Stimulated activated CD4-positive, alpha-beta T cell treated with anti-CD3 and anti-CD28 coated beads, Interleukin-4, amount 100 ng/mL, for 4 hours (primary cell): ENCODE measurements around the gene DPM1.

ENCODE experiments used
- DNase-seq, 2 experiments: peaks; one replicate each; pipeline ENCODE4 v3.0.0-alpha.2; 2020

Gene DPM1

GRCh38 chr20:50957798-50958614 lies at the start of gene DPM1:
TSS of gene DPM1 (minus strand) at chr20:50958532. CDS start at chr20:50958523, 9 bp downstream.
- DNase-seq, result peak; percentile 80 to 83

DNA sequence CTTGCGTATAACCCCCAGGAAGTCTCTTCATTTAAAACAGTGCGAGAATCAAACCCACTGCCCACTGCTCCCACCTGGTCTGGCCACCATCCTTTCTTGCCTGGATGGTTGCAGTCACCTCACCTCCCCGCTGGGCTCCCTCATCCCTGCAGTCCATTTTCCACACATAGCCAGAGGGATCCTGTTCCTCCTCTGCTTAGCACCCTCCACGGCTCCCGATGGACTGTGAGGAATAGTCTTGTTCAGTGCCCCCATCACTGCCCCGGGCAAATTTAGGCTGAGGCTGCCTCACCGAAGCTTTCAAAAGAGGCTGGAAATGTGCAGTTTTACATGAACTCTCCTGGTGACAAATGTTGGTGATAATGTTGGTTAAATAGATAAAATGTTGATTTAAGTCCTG lies 46.9 kb upstream of the DPM1 start:
- no peak for DNase-seq

DNA sequence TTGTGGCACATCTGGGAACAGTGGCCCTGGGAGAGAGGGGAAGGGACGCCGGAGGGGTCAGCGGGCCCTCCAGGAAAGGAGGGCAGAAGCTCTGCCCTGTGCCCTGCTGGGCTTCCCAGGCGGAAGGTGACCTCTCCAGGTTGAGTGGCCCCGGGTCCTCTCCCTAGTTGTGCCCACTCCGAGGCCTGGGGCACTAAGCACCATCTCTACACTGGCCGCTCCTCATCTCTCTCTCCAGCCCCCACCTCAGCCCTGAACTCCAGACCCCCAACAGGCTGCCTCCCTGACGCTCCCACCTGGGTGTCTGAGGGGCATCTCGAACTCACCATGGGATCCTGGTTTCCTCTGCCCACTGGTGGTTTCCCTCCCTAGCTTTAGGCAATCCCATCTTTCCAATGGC lies 46.4 kb upstream of the DPM1 start:
- no peak for DNase-seq

- DNase-seq, result no peak
These were observed 46.0 kb upstream of the DPM1 start for GRCh38 chr20:51004305-51004727.

DNA sequence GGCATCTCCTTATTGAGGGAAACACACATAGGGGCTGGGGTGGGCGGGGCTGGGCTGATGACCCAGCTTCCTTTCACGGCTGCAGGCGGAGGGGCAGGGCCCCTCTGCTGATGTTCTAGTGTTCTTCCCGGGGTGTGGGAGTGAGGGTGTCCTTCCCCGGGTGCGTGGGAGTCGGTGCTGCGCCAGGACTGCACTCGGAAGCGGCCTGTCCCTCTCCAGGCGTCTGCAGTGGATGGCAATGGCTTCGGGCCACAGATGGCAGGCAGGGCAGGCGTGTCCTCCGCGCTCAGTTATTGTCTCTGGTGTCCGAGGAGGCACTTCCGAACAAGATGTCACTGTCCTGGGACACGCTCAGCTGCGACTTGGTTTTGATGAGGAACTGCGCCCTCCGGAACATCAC lies 45.4 kb upstream of the DPM1 start:
- no peak for DNase-seq

- no peak for DNase-seq
These were observed 44.3 kb upstream of the DPM1 start for GRCh38 chr20:51002633-51003032.

DNA sequence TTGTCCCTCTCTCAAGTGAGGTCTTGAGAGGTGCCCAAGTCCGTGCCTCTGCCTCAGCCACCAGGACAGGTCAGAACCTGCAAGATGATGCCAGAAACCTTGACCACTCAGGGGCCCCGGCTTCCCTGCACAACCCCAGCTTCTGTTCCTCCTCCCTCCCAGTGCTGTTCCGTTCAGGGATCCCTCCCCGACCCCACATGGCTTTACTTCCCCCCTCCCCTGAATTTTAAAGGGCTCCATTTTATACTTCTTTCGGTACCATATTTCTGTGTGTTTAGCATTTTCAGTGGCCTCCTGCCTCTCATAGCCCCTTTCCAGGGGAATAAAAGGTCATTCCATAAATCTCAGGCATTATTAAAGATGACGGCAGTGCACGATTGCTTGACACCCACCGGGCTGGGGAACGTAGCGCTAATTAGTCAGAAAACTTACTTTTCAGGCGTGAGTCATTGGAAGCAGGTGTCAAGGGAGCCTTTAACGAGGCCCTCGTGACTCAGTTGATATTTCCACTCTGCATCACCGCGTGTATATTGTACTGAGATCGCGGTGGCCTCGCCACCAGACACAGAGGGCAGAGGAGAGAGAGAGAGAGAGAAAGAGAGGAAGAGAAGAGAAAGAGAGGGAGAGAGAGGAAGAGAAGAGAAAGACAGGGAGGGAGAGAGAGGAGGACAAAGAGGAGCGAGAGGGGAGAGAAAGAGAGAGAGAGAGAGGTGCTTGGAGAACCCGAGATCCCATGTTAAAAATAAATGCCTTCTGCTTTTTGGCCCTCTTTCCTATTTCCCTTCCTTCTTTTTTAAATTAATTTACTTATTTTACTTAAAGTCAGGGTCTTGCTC lies 43.3 kb upstream of the DPM1 start:
- no peak for DNase-seq

- no peak for DNase-seq
These were observed 41.0 kb upstream of the DPM1 start for GRCh38 chr20:50999355-50999754.

DNA sequence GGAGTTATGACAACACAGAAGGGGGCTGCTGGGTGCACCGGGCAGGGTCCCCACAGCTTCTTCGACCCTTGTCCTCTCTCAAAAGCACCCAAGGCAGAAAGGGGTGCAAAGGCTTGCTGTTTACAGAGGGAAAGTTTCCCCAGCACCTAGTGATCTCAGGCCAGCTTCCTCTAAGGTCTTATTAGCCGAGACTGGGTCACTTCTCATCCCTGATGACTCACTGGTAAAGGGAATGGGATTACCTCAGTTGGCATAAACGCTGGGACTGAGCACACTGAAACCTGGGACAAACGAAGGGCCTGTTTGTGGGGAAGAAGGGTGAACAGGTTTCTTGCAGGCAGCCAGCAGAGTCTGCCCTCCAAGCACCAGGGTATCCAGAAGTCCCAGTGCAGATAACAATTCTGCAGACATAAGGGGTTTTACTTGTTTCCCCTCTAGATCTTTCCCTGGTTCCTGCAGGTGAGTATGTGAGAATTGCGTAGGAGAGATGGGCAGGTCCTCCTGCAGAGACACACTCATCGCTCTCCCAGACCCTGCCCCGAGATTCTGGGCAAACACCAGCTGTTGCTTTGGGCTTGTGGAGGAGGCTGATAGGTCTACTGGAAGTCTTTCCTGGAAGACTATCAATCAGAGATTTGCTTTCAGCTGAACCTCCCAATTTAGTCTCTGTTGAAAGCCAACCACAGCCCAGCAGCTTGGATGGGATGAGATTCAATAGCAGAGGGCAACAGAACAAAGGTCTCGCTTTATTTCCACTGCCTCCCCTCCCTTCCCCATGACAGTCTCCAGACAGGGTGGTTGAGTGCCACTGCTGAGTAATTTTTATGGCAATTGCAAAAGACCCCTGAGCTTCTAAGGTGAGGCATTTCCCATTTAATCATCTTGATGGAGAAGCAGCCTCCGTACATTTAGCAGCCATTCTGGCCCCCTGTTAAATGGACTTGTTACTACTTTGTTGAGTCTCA lies 38.9 kb upstream of the DPM1 start:
- DNase-seq, result no peak

GRCh38 chr20:50995506-50995905 lies 37.2 kb upstream of the DPM1 start:
- no peak for DNase-seq

- no peak for DNase-seq
These were observed 35.5 kb upstream of the DPM1 start for GRCh38 chr20:50993876-50994275.

DNA sequence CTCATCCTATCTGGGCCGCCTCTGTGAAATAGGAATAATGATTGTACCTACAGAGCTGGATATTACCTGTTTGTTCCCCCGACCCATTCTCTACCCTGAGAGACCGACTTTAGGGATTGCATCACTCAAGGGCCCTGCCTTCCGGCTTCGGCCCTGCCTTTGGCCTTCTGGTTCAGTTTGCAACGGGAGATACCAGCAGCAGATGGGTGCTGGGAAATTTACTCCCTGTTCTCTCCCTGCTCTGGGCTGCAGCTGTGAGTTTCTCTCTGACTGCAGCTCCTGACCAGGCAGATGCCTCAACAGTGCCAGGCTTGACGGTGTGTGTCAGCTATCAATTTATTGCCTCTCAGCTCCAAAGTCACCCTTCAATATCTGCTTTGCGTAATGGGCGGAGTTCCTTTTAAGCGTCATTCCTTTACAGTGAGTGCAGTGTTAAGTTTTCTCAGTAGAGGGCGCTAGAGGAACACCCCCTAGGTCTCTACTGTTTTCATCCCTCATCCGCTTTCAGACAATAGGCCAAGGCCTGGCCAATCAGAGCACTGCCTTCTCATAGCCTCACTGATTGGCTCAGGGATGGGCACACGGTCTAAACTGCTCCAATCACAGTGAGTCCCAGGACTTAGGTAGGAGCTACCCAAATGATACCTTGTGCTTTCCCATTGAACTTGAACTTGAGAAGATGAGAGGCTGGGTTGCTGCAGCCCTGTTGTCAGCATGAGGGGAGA lies 34.6 kb upstream of the DPM1 start:
- DNase-seq, result no peak

- no peak for DNase-seq
These were observed 34.0 kb upstream of the DPM1 start for GRCh38 chr20:50992336-50992732.

GRCh38 chr20:50991076-50991475 lies 32.7 kb upstream of the DPM1 start:
- no peak for DNase-seq

- peak; percentile 24 to 40 for DNase-seq
These were observed 29.3 kb upstream of the DPM1 start for GRCh38 chr20:50987493-50988210.

DNA sequence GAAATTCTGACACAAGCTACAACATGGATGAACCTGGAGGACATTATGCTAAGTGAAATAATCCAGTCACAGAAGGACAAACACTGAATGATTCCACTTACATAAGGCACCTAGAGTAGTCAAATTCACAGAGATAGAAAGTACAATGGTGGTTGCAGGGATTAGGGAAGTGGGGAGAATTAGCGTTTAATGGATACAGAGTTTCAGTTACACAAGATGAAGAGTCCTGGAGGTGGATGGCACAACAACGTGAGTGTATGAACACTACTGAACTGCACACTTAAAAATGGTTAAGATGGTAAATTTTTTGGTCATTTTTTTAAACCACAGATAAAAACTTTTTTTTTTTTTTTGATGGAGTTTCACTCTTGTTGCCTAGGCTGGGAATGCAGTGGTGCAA lies 25.0 kb upstream of the DPM1 start:
- DNase-seq, result no peak

DNA sequence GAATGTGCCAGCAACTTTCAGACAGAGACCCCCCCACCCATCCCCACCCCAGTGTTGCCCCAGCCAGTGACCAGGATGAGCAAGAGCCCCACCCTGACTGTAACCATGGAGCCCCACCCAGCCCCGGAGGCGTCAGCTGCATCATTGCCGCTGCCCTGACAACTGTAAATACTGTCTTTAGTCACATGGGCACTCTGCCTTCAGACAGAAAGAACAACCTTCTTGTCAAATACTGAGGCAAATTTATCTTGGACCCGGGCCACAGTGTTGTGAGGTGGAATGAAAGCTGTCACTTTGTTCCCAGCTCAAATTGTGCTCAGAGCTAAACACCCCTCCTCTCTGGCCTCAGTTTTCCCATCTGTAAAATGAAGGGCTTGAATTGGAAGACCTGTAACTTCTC lies 24.0 kb upstream of the DPM1 start:
- no peak for DNase-seq

- DNase-seq, result no peak
These were observed 23.3 kb upstream of the DPM1 start for GRCh38 chr20:50981714-50982048.

- peak; percentile 42 to 55 for DNase-seq
These were observed 22.8 kb upstream of the DPM1 start for GRCh38 chr20:50980851-50981713.

DNA sequence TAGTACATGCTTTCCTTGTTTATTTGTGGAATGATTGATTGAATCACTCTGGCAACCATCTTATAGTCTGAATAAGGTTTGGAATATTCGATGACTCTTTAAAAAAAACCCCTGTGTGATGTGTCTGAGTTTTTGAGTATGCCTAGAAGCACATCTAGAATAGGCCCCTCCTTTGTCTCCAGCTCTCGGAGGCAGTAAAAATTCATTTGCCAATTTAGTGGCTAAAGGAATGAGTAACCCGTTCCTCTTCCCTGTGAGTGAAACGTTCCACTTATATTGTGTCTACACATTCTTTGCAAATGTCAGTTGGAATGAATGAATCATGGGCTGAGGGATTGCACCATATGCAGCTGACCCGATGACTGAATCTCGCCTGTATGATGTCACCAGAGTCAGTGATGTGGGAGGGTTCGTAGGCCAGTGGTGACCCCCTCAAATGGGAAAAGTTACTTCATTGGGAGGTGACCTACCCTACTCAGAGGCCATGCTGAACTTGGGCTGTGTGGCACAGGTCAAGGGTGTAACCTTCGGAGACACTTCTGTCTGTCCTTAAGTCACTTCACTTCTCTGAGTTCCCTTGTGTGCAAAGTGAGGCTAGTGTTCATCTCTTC lies 21.8 kb upstream of the DPM1 start:
- DNase-seq, result no peak
